ENCODE results near the gene TSPYL1.

Gene TSPYL1

DNA sequence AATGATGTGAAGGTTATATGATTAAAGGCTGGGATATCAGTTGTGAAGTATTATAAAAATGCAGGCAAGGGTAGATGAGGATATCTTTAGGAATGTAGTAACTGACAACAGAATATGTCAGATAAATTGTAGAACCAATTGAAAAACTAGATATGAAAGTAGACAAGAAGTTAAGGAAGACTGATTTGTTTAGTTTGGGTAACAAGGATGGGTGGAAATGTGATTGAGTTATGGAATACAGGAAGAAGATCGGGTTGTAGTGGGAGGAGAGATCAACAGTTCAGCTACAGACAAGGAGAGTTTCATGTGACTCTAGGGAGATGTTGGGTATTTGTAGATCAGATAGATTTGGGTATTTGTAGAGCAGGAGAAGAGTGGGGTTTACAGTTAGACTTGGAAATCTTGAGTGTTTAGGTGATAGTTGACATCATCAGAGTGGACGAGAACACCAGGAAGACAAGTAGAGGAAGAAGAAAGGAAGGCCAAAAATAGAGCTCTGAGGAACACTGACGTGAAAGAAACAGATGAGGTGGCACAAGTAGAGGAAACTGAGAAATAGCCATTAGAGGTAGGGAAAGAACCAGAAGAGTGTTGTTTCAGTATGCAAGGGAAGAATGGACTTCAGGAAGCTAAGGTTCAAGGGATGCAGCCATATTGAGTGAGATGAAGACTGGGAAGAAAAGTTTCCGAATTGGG is 12.1 kb upstream of the TSPYL1 start:
- no peaks in the 10 kb centered on the region for H3K9me3 ChIP-seq (ENCODE audit: insufficient read depth, low read depth, low read length)
- TF ChIP-seq, protein P1, sequence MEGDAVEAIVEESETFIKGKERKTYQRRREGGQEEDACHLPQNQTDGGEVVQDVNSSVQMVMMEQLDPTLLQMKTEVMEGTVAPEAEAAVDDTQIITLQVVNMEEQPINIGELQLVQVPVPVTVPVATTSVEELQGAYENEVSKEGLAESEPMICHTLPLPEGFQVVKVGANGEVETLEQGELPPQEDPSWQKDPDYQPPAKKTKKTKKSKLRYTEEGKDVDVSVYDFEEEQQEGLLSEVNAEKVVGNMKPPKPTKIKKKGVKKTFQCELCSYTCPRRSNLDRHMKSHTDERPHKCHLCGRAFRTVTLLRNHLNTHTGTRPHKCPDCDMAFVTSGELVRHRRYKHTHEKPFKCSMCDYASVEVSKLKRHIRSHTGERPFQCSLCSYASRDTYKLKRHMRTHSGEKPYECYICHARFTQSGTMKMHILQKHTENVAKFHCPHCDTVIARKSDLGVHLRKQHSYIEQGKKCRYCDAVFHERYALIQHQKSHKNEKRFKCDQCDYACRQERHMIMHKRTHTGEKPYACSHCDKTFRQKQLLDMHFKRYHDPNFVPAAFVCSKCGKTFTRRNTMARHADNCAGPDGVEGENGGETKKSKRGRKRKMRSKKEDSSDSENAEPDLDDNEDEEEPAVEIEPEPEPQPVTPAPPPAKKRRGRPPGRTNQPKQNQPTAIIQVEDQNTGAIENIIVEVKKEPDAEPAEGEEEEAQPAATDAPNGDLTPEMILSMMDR (conservative IDR thresholded peaks at IDR 0.05; ENCODE audit: low read length): no peak
- TF ChIP-seq EZH2phosphoT487 (IDR thresholded peaks at IDR 0.05; ENCODE audit: borderline replicate concordance): no peak
- H4K20me1 ChIP-seq (ENCODE audit: insufficient read depth, low read length, poor library complexity, severe bottlenecking): no peaks in the 10 kb centered on the region
- H3K79me2 ChIP-seq (ENCODE audit: insufficient read depth, low read length): no peaks in the 10 kb centered on the region
- no peak overlapping the region for H3K9ac ChIP-seq (ENCODE audit: low read depth, low read length, poor library complexity, severe bottlenecking)
- H3F3A ChIP-seq (ENCODE audit: low read depth): no peaks in the 10 kb centered on the region
- no peaks in the 10 kb centered on the region for H3K4me1 ChIP-seq (ENCODE audit: insufficient read depth, low read length, poor library complexity, severe bottlenecking)
- H3K9me2 ChIP-seq (replicated peaks; ENCODE audit: low read depth, low read length): no peaks in the 10 kb centered on the region
- H2AFZ ChIP-seq (ENCODE audit: low read length): no peak overlapping the region
- H3K27me3 ChIP-seq (ENCODE audit: insufficient read depth, low read length, poor library complexity, severe bottlenecking): no peaks in the 10 kb centered on the region
- no peak overlapping the region for H3K4me3 ChIP-seq (ENCODE audit: low read length, poor library complexity, severe bottlenecking)
- H3K4me2 ChIP-seq (ENCODE audit: low read depth, low read length, poor library complexity, severe bottlenecking): no peak overlapping the region
- no peaks in the 10 kb centered on the region for H3K36me3 ChIP-seq (ENCODE audit: insufficient read depth, low read length)

DNA sequence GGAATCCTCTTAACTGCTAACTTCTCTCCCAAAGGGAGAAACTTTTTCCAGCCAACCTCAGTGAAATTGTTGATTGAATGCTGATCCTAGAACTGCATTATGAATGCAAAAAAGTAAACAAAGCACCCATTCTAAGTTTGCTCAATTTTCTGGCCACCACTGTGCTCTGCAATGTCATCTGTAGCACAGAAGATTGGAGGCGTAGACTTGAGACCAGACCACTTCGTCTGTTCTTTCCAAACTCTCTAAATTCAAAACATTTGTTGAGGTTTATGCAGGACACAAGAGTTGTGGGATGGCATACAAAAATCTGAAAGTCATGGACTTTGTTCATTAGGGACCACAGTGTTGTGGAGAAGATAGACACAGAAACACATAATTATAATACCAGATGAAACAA is 11.1 kb upstream of the TSPYL1 start:
- TF ChIP-seq EZH2phosphoT487 (IDR thresholded peaks at IDR 0.05; ENCODE audit: borderline replicate concordance): no peak
- TF ChIP-seq, protein P1 (conservative IDR thresholded peaks at IDR 0.05; ENCODE audit: low read length): no peak
- Histone ChIP-seq H3K4me1 (ENCODE audit: insufficient read depth, low read length, poor library complexity, severe bottlenecking) (no peaks in the 10 kb centered on the region), H3K79me2 (ENCODE audit: insufficient read depth, low read length) (no peaks in the 10 kb centered on the region), H2AFZ (ENCODE audit: low read length) (no peak overlapping the region), H4K20me1 (ENCODE audit: insufficient read depth, low read length, poor library complexity, severe bottlenecking) (no peaks in the 10 kb centered on the region), H3K9me2 (replicated peaks; ENCODE audit: low read depth, low read length) (no peaks in the 10 kb centered on the region), H3K4me3 (ENCODE audit: low read length, poor library complexity, severe bottlenecking) (no peak overlapping the region), H3K9me3 (ENCODE audit: insufficient read depth, low read depth, low read length) (no peaks in the 10 kb centered on the region), H3F3A (ENCODE audit: low read depth) (no peaks in the 10 kb centered on the region), H3K27me3 (ENCODE audit: insufficient read depth, low read length, poor library complexity, severe bottlenecking) (no peaks in the 10 kb centered on the region), H3K36me3 (ENCODE audit: insufficient read depth, low read length) (no peaks in the 10 kb centered on the region), H3K4me2 (ENCODE audit: low read depth, low read length, poor library complexity, severe bottlenecking) (no peak overlapping the region), H3K9ac (ENCODE audit: low read depth, low read length, poor library complexity, severe bottlenecking) (no peak overlapping the region)

DNA sequence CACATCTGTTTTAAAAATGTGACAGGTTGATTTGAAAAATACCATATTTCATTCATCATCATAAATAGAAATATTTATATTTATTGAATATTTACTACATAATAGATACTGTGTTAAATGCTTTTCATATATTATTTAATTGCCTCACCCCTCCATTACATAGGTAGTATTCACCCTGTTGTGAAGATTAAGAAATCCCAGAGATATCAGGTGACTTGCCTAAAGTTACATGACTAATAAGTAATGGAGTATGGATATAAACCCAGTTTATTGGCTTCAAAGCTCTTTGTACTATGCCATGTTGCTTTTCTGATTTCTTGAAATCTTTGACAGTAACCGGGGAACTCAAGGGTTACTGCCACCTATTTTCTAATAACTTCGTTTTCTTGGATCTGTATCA is 10.1 kb upstream of the TSPYL1 start:
- Histone ChIP-seq H3K4me1 (ENCODE audit: insufficient read depth, low read length, poor library complexity, severe bottlenecking) (no peaks in the 10 kb centered on the region), H2AFZ (ENCODE audit: low read length) (no peak overlapping the region), H3F3A (ENCODE audit: low read depth) (no peaks in the 10 kb centered on the region), H3K4me2 (ENCODE audit: low read depth, low read length, poor library complexity, severe bottlenecking) (no peak overlapping the region), H3K27me3 (ENCODE audit: insufficient read depth, low read length, poor library complexity, severe bottlenecking) (no peaks in the 10 kb centered on the region), H3K4me3 (ENCODE audit: low read length, poor library complexity, severe bottlenecking) (no peak overlapping the region), H4K20me1 (ENCODE audit: insufficient read depth, low read length, poor library complexity, severe bottlenecking) (no peaks in the 10 kb centered on the region), H3K9me3 (ENCODE audit: insufficient read depth, low read depth, low read length) (no peaks in the 10 kb centered on the region), H3K79me2 (ENCODE audit: insufficient read depth, low read length) (no peaks in the 10 kb centered on the region), H3K36me3 (ENCODE audit: insufficient read depth, low read length) (no peaks in the 10 kb centered on the region), H3K9ac (ENCODE audit: low read depth, low read length, poor library complexity, severe bottlenecking) (no peak overlapping the region), H3K9me2 (replicated peaks; ENCODE audit: low read depth, low read length) (no peaks in the 10 kb centered on the region)
- TF ChIP-seq, protein P1 (conservative IDR thresholded peaks at IDR 0.05; ENCODE audit: low read length): no peak
- no peak for TF ChIP-seq EZH2phosphoT487 (IDR thresholded peaks at IDR 0.05; ENCODE audit: borderline replicate concordance)

All from Loucy (cell line).